Fibroblast of lung (primary cell): ENCODE data around the gene AP1S1. TPM values are rescaled to one million over a fixed set of nuclear protein-coding genes. Genes with fewer than 3 reads are reported as not detected.

Experiments used
- DNase-seq, 2 donors: peaks; one replicate each; pipeline versions ENCODE4 v3.0.0 to v3.0.0-alpha.2; 2010; ENCODE audit warnings: low read depth in 2 of 2
- H2AFZ ChIP-seq: 2 replicates; pipeline ENCODE4 v1.5.1; 2012; ENCODE audit warnings: low read length, control low read depth, inconsistent platforms
- H3K27ac ChIP-seq: 2 replicates; pipeline ENCODE4 v1.5.1; 2011; ENCODE audit warnings: low read length, control low read depth; ENCODE audit not compliant: insufficient read depth
- H3K27me3 ChIP-seq: 2 replicates; pipeline ENCODE4 v1.5.1; 2011; ENCODE audit warnings: mild to moderate bottlenecking, low read length; ENCODE audit not compliant: control insufficient read depth, insufficient read depth
- H3K36me3 ChIP-seq: 2 replicates; pipeline ENCODE4 v1.5.1; 2011; ENCODE audit warnings: low read length; ENCODE audit not compliant: control insufficient read depth, insufficient read depth
- H3K4me1 ChIP-seq: 2 replicates; pipeline ENCODE4 v1.5.1; 2011; ENCODE audit warnings: low read length; ENCODE audit not compliant: control insufficient read depth, insufficient read depth; ENCODE audit errors: extremely low read depth
- H3K4me2 ChIP-seq: 2 replicates; pipeline ENCODE4 v1.5.1; 2011; ENCODE audit warnings: low read length, control low read depth; ENCODE audit not compliant: insufficient read depth; ENCODE audit errors: extremely low read depth
- H3K4me3 ChIP-seq, 4 experiments: fragments of 200-600 bp in 1 of 4; sonication (generic) in 1 of 4; replicated peaks in 1 of 4; 2 replicates each; pipeline ENCODE4 v1.5.1; 2011 to 2016; ENCODE audit warnings: low read length in 4 of 4, low read depth in 3 of 4, mild to moderate bottlenecking in 3 of 4, control low read depth in 2 of 4, inconsistent platforms in 1 of 4, mixed read lengths in 1 of 4; ENCODE audit not compliant: insufficient read depth in 1 of 4; ENCODE audit errors: control extremely low read depth in 1 of 4
- H3K79me2 ChIP-seq: 2 replicates; pipeline ENCODE4 v1.5.1; 2012; ENCODE audit warnings: mild to moderate bottlenecking, low read length, inconsistent platforms; ENCODE audit not compliant: control insufficient read depth, insufficient read depth
- H3K9ac ChIP-seq: 2 replicates; pipeline ENCODE4 v1.5.1; 2011; ENCODE audit warnings: mild to moderate bottlenecking, low read length, control low read depth; ENCODE audit not compliant: insufficient read depth
- H3K9me3 ChIP-seq: 2 replicates; pipeline ENCODE4 v1.5.1; 2012; ENCODE audit warnings: low read depth, low read length; ENCODE audit not compliant: control insufficient read depth, insufficient read depth
- H4K20me1 ChIP-seq: 2 replicates; pipeline ENCODE4 v1.5.1; 2011; ENCODE audit warnings: low read length; ENCODE audit not compliant: control insufficient read depth, insufficient read depth; ENCODE audit errors: extremely low read depth
- CTCF ChIP-seq, 2 donors: IDR thresholded peaks in 1 of 2; conservative IDR thresholded peaks in 1 of 2; 1 replicate in 1 of 2; 2 replicates in 1 of 2; pipeline ENCODE4 v1.5.1; 2011 to 2012; ENCODE audit warnings: low read length in 2 of 2, control low read depth in 1 of 2, inconsistent platforms in 1 of 2, low read depth in 1 of 2, mild to moderate bottlenecking in 1 of 2
- EZH2 ChIP-seq: IDR thresholded peaks from 2 replicates; pipeline ENCODE4 v1.5.1; 2012; ENCODE audit warnings: low read length, control low read depth, mild to moderate bottlenecking; ENCODE audit errors: missing control alignments
- polyA plus RNA-seq, 2 donors: library from polyadenylated mRNA; depleted of rRNA in 1 of 2; stranded (reverse) in 1 of 2; unstranded in 1 of 2; fragments of >200 nt; gene quantifications; 2 replicates each; pipeline ENCODE4 v1.2.1, GENCODE V29; 2011 to 2012; ENCODE audit warnings: missing spikeins in 1 of 2
- total RNA-seq: library from RNA; depleted of rRNA; stranded (reverse); fragments of >200 nt; gene quantifications from 2 replicates; pipeline ENCODE4 v1.2.1, GENCODE V29; 2014

The AP1S1 gene
- total and polyA plus RNA-seq, 2 donors (not counting 1 experiment from before 2014, with no cell fraction given): 128 to 139 TPM

DNA sequence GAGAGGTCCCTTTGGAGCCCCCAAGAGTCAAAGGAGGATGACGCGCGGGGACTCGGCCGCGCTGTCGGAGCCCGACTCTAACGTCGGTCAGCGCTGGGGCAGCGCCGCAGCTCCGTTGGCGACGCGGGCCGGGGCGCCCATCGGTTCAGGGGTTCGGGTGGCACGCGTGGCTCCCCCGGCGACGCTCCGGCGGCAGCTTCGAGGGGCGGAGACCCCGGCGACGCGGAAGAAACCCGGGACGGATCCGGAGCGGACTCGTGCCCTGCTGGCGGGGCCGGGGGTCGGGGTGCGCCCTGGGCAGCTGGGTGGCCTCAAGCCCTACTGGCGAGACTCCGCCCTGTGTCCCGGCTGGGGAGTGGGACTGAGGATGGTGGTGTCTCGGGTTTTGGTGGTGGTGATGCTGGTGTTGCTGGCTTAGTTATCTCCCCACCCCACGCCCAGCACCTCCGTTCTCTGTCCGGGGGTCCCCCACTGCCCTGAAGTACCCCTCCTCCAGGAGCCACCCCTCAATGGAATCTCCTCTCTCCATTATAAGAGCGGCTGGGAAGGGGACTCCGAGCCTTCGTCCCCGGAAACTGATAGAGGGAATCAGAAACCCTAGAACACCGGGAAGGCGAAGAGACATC lies 26.0 kb downstream of the AP1S1 start, which contains the start of gene NAT16:
Gene NAT16, minus strand, starts transcription at position 164 of the 626 bp plus-strand sequence. CDS start 5,486 bp downstream, outside the sequence.
- H3K27me3 ChIP-seq: peaks cover 52% of the 10 kb centered on the region
- no peak within 1 kb of the TSS for H3K9ac ChIP-seq
- H4K20me1 ChIP-seq: no peaks in the 10 kb centered on the region
- no peaks in the 10 kb centered on the region for H3K4me1 ChIP-seq
- DNase-seq: no peak
- no peaks in the 10 kb centered on the region for H3K36me3 ChIP-seq
- H3K27ac ChIP-seq: no peak within 1 kb of the TSS
- H3K79me2 ChIP-seq: no peaks in the 10 kb centered on the region
- no peaks in the 10 kb centered on the region for H3K9me3 ChIP-seq
- no peak within 1 kb of the TSS for H2AFZ ChIP-seq
- H3K4me3 ChIP-seq: no peak within 1 kb of the TSS
- peak within 1 kb of the TSS; percentile 25 for H3K4me2 ChIP-seq
- TF ChIP-seq CTCF (conservative IDR thresholded peaks at IDR 0.05 in 1 of 2, IDR thresholded peaks at IDR 0.05 in 1 of 2; ENCODE audit: low read depth in 1 of 2, low read length in 2 of 2): no peak
- peak; percentile 92 for TF ChIP-seq EZH2

- no peak overlapping the region for H3K4me2 ChIP-seq
- H4K20me1 ChIP-seq: no peaks in the 10 kb centered on the region
- no peak overlapping the region for H3K27ac ChIP-seq
- TF ChIP-seq EZH2 (no peak), CTCF (conservative IDR thresholded peaks at IDR 0.05 in 1 of 2, IDR thresholded peaks at IDR 0.05 in 1 of 2; ENCODE audit: low read depth in 1 of 2, low read length in 2 of 2) (no peak)
- no peaks in the 10 kb centered on the region for H3K79me2 ChIP-seq
- no peaks in the 10 kb centered on the region for H3K36me3 ChIP-seq
- H3K9ac ChIP-seq: no peak overlapping the region
- H3K27me3 ChIP-seq: peaks cover 10% of the 10 kb centered on the region
- no peaks in the 10 kb centered on the region for H3K4me1 ChIP-seq
- no peak overlapping the region for H3K4me3 ChIP-seq
- DNase-seq: peak in 1 of 2 donors; percentile 58
- H3K9me3 ChIP-seq: no peaks in the 10 kb centered on the region
- no peak overlapping the region for H2AFZ ChIP-seq
These were observed 31.1 kb downstream of the AP1S1 start for GRCh38 chr7:101185258-101185839.

GRCh38 chr7:101186194-101186593 lies 31.9 kb downstream of the AP1S1 start:
- Histone ChIP-seq H3K36me3 (no peaks in the 10 kb centered on the region), H3K4me3 (no peak overlapping the region), H3K4me1 (no peaks in the 10 kb centered on the region), H3K9me3 (no peaks in the 10 kb centered on the region), H3K79me2 (no peaks in the 10 kb centered on the region), H3K27me3 (peaks cover 3% of the 10 kb centered on the region), H3K4me2 (no peak overlapping the region), H4K20me1 (no peaks in the 10 kb centered on the region), H3K9ac (no peak overlapping the region), H3K27ac (no peak overlapping the region), H2AFZ (no peak overlapping the region)
- no peak for DNase-seq
- TF ChIP-seq EZH2 (no peak), CTCF (conservative IDR thresholded peaks at IDR 0.05 in 1 of 2, IDR thresholded peaks at IDR 0.05 in 1 of 2; ENCODE audit: low read depth in 1 of 2, low read length in 2 of 2) (no peak)
